Measurements from ENCODE around the gene TMEM178B. TPM values are rescaled to one million over a fixed set of nuclear protein-coding genes. Genes with fewer than 3 reads are reported as not detected.

The TMEM178B gene
- total and polyA plus RNA-seq, 8 donors, result 0.16 to 5.6 (median 3.4) TPM

- no peak overlapping the region for H3K4me3 ChIP-seq
- no peak for ATAC-seq
- TF ChIP-seq, protein P1, sequence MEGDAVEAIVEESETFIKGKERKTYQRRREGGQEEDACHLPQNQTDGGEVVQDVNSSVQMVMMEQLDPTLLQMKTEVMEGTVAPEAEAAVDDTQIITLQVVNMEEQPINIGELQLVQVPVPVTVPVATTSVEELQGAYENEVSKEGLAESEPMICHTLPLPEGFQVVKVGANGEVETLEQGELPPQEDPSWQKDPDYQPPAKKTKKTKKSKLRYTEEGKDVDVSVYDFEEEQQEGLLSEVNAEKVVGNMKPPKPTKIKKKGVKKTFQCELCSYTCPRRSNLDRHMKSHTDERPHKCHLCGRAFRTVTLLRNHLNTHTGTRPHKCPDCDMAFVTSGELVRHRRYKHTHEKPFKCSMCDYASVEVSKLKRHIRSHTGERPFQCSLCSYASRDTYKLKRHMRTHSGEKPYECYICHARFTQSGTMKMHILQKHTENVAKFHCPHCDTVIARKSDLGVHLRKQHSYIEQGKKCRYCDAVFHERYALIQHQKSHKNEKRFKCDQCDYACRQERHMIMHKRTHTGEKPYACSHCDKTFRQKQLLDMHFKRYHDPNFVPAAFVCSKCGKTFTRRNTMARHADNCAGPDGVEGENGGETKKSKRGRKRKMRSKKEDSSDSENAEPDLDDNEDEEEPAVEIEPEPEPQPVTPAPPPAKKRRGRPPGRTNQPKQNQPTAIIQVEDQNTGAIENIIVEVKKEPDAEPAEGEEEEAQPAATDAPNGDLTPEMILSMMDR (IDR thresholded peaks at IDR 0.05), result no peak
Measured at GRCh38 chr7:141262101-141263090, 188.5 kb downstream of the TMEM178B start.

DNA sequence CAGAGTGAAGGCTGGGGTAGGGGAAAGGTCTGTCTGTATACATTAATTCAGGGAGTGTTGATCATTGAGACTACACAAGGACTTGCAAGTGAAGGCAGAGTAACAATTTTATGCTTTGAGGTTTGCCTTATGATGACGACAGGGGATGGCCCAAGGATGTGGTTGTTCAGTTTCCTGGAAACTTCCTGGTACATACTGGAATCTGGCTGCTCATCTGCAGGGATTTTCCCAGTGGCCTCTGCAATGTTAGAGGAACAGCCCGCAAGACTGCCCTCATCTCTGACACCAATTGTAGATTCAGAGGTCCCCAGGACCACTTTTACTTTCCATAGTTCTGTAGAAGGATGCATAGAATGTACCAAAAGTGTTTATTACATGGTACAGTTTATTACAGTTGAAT, 189.6 kb downstream of the TMEM178B start:
- peaks cover 0 to 15% of the 10 kb centered on the region in 2 donors for H3K9me3 ChIP-seq
- H3K4me1 ChIP-seq, result no peaks in the 10 kb centered on the region
- H3K4me3 ChIP-seq, result no peak overlapping the region
- TF ChIP-seq, protein P1 (IDR thresholded peaks at IDR 0.05), result no peak
- intact Hi-C loops (cut with DNase I), result no loop called here
- ATAC-seq (no peak), DNase-seq (no peak)
- no peaks in the 10 kb centered on the region for H3K27me3 ChIP-seq
- H3K36me3 ChIP-seq, result no peaks in the 10 kb centered on the region
- H3K27ac ChIP-seq, result no peak overlapping the region

More at GRCh38 chr7:141262101-141263090, 188.5 kb downstream of the TMEM178B start:
- intact Hi-C loops (cut with DNase I), result no loop called here
- peaks cover 0 to 26% of the 10 kb centered on the region in 2 donors for H3K9me3 ChIP-seq
- H3K27me3 ChIP-seq, result no peaks in the 10 kb centered on the region
- no peaks in the 10 kb centered on the region for H3K36me3 ChIP-seq
- no peaks in the 10 kb centered on the region for H3K4me1 ChIP-seq
- no peak overlapping the region for H3K27ac ChIP-seq
- DNase-seq, result peak in 1 of 4 donors; percentile 10

GRCh38 chr7:141263983-141264382, 190.1 kb downstream of the TMEM178B start:
- H3K4me3 ChIP-seq, result no peak overlapping the region
- TF ChIP-seq, protein P1 (IDR thresholded peaks at IDR 0.05), result no peak
- no peak for ATAC-seq
- H3K4me1 ChIP-seq, result no peaks in the 10 kb centered on the region
- DNase-seq, result no peak
- no peaks in the 10 kb centered on the region for H3K36me3 ChIP-seq
- no peak overlapping the region for H3K27ac ChIP-seq
- peaks cover 0 to 10% of the 10 kb centered on the region in 2 donors for H3K9me3 ChIP-seq
- intact Hi-C loops (cut with DNase I), result no loop called here
- H3K27me3 ChIP-seq, result no peaks in the 10 kb centered on the region

DNA sequence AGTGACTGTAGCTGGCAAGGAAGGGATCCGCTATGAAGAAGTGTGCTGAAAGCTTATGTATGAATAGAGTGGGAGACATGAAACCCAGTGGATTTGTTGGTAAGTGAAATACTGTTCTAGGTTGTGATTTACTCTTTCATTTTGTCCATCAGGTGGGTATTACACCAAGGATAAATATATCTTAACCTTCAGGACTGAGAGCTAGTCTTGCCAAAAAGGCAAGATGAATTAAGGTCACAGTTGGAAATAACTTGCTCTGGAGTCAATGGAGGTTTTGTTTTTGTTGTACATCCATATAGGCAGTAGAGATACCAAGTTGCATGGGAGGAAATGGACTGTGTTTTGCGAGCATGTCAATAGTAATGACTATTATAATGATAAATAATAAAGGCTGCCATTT, 190.6 kb downstream of the TMEM178B start:
- H3K9me3 ChIP-seq, result peaks cover 0 to 5% of the 10 kb centered on the region in 2 donors
- ATAC-seq (no peak), DNase-seq (no peak)
- H3K4me1 ChIP-seq, result no peaks in the 10 kb centered on the region
- no peaks in the 10 kb centered on the region for H3K27me3 ChIP-seq
- intact Hi-C loops (cut with DNase I), result no loop called here
- H3K4me3 ChIP-seq, result no peak overlapping the region
- H3K27ac ChIP-seq, result no peak overlapping the region
- TF ChIP-seq, protein P1 (IDR thresholded peaks at IDR 0.05), result no peak
- no peaks in the 10 kb centered on the region for H3K36me3 ChIP-seq

DNA sequence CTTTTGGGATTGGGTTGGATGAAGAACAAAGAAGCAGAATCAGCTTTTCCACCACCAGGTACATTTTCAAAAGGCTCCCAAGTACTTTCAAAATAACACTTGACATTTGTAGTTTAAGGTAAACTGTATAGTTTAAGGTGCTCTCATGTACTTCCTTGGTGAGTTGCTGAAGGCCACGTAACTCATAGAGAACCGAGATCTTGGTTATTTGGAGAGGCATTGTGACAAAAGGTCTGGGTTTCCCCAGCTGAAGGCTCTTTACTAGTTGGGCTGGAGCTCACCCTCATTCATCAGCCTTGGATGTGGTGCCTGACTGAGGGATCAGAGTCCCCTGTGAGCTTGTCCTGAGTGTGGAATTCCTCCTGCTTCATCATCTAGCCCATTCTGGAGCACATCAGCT, 191.8 kb downstream of the TMEM178B start:
- DNase-seq (no peak), ATAC-seq (peak; percentile 85)
- Histone ChIP-seq H3K4me3 (no peak overlapping the region), H3K9me3 (no peaks in the 10 kb centered on the region), H3K4me1 (no peaks in the 10 kb centered on the region), H3K36me3 (no peaks in the 10 kb centered on the region), H3K27me3 (no peaks in the 10 kb centered on the region), H3K27ac (no peak overlapping the region)
- TF ChIP-seq, protein P1 (IDR thresholded peaks at IDR 0.05), result no peak
- intact Hi-C loops (cut with DNase I), result no loop called here
